ENCODE results near the gene ANKIB1.
A peak's percentile ranks its signal among the peaks of the same experiment; 100 is the strongest.

Gene ANKIB1

GRCh38 chr7:92266415-92267241 is 20.9 kb downstream of the ANKIB1 start:
- DNase-seq = no peak

DNA sequence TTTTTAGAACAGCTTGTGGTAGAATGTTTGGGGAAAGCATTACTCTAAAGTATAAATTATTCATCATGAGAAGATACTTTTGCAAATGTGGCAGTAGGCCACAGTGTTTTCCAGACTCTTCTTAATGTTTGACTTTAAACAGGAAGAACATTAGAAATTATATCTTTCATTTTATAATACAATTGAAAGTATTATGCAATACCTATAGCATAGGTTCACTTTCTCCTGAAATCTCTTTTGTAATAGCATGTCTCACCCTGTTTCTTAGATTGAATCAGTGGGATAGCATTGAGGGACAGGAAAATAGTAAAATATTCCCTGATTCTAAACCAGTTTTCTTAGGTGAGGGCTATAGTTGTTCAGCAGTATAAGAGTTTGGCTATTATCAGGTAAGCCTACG is 23.1 kb downstream of the ANKIB1 start:
- no peak for DNase-seq

DNA sequence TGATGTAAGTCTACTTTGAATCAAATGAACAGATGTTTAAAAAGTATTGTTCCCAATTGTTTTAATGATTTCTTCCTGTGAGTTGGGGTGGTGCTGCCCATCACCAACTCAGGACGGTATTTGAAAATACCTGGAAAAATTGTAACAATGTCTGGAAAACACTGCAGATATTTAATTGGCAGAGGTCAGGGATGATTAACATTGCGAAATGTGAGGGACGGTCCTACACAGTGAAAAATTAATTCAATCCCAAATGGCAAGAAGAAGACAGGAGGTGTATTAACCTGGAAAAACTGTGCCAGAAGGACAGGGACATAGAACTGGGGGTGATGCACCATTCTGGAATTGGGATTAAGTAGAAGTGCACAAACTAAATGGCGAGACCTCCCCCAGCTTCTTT is 29.6 kb downstream of the ANKIB1 start:
- no peak for DNase-seq

GRCh38 chr7:92276460-92276864 is 30.7 kb downstream of the ANKIB1 start:
- DNase-seq = no peak

DNA sequence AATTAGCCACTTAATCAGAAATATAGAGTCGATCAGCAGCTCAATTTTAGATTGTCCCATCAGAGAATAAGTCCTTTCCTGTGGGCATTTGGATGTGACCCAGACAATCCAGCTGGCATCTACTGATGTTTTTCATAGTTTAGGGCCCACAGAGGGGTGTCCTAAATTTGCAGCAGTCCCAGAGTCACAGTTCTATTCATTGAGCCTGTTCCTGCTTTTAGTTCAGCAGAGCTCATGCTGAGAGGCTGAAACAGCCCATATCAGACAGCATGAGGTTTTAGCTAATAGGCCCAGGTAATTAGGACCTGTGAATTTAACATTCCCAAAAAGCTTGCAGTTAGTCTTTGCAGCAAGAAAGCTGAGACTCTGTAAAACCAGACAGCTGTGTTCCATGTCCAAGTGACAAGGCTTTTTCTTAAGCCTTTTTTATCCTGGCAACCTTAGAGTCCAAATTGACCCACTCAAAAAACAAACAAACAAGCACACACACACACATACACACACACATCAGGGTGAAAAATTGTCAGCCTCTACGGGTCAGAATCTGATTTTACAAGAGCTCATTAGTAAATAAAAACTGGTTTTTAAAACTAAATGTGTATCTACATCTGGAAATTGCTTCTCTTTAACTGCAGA is 33.7 kb downstream of the ANKIB1 start:
- DNase-seq = no peak

DNA sequence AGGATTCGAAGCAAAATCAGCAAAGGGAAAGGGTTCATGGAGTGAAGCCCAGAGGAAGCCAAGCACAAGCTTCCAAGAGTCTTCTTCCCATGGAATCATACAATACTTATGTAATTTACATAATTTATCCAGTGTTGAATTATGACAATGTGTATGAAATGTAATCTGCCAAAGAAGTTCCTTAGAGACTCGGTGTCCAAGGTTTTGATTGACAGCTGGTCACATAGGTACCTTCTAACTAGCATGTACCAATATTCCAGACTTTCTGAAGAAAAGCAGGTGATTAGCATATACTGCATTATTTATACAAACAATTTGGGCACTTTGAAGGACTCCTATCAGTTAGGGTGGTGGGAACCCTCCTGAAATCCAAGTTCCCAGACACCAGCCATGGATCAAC is 35.3 kb downstream of the ANKIB1 start:
- no peak for DNase-seq

DNA sequence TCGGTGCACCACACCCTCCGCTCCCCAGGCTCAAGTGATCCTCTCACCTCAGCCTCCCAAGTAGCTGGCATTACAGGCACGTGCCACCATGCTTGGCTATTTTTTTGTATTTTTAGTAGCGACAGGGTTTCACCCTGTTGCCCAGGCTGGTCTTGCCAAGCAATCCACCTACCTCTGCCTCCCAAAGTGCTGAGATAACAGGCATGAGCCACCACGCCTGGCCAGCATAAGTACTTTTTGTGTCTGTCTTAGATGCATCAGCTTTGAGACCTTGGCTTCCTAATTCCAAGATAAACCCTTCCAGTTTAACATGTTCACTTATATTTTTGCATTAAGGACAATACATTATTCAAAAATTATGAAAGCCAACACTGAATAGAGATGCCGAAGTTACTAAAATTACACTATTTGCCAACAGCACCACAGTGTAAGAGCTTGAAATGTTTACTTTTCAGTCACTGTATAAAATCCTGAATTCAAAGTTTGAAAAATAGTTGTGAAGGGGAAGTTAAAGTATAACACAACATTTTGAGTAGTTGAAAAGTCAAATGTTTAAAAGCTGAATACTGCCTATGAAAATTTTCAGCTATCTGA is 36.5 kb downstream of the ANKIB1 start:
- DNase-seq = no peak

DNA sequence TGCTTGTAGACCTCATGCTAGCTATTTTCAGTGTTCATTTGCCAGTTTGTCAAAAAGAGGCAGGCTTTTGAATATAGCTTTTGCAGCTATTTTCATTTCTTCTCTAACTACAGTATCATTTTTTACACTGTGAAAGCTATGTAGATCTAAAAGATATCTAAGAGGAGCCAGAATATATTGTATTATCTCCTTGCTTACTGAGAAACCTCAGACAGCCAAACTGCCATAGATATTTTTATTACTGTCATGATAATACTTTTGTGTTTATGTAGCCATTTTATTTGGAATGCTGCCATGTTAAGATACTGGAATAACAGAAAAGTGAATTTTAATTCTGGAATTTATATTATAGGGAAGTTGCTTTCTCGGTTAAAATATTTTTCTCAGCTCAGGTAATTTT is 37.2 kb downstream of the ANKIB1 start:
- no peak for DNase-seq

DNA sequence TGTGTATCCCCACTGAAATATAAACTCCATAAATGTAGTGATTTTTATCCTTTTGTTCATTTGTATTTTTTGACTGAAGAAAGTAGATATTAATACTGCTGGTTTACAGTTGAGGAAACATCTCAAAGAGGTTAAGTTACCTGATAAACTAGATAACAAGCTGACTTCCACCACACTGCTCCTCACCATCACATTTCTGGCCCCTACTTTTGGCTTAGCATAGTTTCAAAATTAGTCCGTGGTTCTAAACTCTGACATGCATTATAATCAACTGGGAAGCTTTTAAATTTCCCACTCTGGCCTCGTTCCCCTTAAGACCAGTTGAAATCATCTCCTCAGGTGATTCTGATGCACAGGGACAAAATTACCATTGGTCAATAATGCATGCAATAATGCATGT is 43.5 kb downstream of the ANKIB1 start:
- DNase-seq = no peak

DNA sequence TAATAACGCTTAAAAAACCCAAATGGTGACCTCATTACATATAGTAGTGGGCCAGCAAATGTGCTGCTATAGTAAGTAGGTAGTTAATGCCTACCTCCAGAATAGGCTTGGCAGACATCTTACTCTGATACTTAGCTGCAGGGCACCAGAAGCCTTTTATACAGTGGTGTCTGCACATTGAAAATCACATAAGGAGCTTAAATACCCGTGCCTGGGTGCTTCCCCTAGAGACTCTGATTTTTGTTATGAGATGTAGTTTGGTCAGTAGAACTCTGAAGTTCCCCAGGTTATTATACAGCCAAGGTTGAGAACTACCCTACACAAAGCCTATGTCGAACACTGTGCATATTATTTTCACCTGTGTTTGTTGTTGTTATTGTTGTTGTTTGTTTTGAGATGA is 47.2 kb downstream of the ANKIB1 start:
- no peak for DNase-seq

- no peak for DNase-seq
These were observed 48.3 kb downstream of the ANKIB1 start for GRCh38 chr7:92293896-92294590.

DNA sequence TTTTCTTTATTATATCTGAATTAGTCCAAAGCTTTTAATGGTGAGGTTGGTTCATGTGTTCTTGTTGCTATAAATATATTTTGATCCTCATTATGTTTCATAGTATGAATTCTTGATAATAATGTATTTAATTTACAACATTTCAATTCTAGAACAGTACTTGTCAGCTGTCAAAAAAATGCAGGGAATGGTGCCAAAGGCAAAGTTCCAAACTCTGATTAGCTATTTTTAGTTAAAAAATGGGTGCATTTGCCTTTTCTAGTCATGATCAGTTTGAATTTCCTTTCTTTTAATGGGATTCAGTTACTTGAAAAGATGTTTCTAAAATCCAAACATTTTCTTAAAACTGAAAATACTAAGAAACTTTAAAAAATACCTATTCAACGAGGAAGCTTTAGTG is 49.6 kb downstream of the ANKIB1 start:
- peak; percentile 13 for DNase-seq

DNA sequence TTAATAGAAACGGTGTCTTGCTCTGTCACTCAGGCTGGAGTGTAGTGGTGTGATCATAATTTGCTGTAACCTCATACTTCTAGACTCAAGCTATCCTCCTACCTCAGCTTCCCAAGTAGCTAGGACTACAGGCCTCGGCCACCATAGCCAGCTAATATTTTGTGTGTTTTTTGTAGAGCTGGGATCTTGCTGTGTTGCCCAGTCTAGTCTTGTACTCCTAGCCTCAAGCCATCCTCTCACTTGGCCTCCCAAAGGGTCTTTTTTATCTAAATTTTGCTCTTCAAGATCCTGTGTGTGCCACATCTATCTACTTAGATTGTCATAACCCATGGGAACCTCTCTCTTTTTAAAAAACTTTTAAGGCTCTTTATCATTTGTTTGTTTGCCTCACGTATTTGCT is 50.5 kb downstream of the ANKIB1 start:
- DNase-seq = no peak

- DNase-seq = no peak
These were observed 51.2 kb downstream of the ANKIB1 start for GRCh38 chr7:92296880-92297445.

GRCh38 chr7:92297736-92298135 is 52.0 kb downstream of the ANKIB1 start:
- no peak for DNase-seq

GRCh38 chr7:92303761-92304160 is 58.0 kb downstream of the ANKIB1 start:
- no peak for DNase-seq

GRCh38 chr7:92304406-92304893 is 58.7 kb downstream of the ANKIB1 start:
- DNase-seq = no peak

DNA sequence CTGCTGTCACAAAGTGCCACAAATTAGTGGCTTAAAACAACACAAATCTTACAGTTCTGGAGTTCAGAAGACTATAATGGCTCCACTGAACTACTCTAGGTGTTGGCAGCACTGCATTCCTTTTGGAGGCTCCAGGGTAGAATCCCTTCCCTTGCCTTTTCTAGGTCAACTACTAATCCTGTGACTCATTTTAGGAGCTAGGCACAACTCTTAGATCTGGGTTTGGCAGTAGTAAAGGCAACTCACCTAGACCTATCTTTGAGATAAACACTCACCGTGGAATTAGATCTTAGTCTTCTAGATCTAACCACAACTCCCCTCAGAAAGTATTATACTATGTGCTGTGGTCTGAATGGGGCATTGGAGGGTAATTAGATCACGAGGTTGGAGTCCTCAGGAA is 60.4 kb downstream of the ANKIB1 start:
- DNase-seq = no peak

DNA sequence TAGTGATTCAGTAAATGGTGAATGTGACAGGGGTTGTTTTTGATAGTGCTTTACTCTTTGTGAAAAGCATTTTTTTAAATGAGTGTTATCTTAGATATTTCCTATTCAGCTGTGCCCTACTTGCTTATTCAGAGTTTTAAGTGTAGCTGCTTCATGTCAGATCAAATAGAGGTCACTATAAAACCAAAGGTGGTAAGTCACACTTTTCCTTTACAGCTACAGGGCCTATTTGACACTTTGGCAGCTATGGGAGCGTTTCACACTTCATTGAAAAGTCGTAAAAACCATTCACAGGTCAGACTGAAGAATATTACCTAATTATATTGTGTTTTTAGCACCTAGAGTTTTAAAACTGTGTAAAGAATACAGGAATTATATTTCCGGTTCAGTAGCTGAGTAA is 67.3 kb downstream of the ANKIB1 start:
- no peak for DNase-seq

DNA sequence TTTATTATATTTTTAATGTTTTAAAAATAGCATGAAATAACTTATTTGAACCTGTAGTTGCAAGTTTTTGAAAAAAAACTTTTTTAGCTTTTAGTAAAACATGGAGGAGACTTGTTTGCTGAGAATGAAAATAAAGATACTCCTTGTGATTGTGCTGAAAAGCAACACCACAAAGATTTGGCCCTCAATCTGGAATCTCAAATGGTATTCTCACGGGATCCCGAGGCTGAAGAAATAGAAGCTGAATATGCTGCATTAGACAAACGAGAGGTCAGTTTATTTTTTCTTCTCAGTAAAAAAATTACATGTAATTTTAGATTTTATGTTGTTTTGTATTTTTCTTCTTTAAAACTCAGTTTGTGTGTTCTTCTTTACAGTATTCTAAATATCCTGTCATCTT is 73.5 kb downstream of the ANKIB1 start:
- no peak for DNase-seq

- no peak for DNase-seq
These were observed 79.4 kb downstream of the ANKIB1 start for GRCh38 chr7:92325173-92325572.

GRCh38 chr7:92325858-92326257 is 80.1 kb downstream of the ANKIB1 start:
- no peak for DNase-seq

- no peak for DNase-seq
These were observed 85.2 kb downstream of the ANKIB1 start for GRCh38 chr7:92330835-92331438.
